Smooth muscle cell (in vitro differentiated cells): ENCODE results near the gene RPL28. TPM values are rescaled to one million over a fixed set of nuclear protein-coding genes. Genes with fewer than 3 reads are reported as not detected.

Experiments used
- DNase-seq: peaks from one replicate; lab custom pipeline; 2025; ENCODE audit not compliant: unreplicated experiment; lab: John Stamatoyannopoulos, UW
- H2AFZ ChIP-seq: fragments of 200-600 bp; sonication (generic); 2 replicates; pipeline ENCODE4 v1.6.0; 2016; ENCODE audit warnings: antibody characterized with exemption, low read depth, mild to moderate bottlenecking
- H3F3A ChIP-seq: fragments of 200-600 bp; sonication (generic); 2 replicates; pipeline ENCODE4 v1.6.0; 2017; ENCODE audit warnings: antibody characterized with exemption, low read depth
- H3K27ac ChIP-seq: fragments of 200-600 bp; sonication (generic); 2 replicates; pipeline ENCODE4 v1.5.1; 2016; ENCODE audit warnings: low read depth, mild to moderate bottlenecking
- H3K27me3 ChIP-seq: fragments of 200-600 bp; sonication (generic); 2 replicates; pipeline ENCODE4 v1.6.1; 2016; ENCODE audit warnings: low read depth, mild to moderate bottlenecking
- H3K36me3 ChIP-seq: fragments of 200-600 bp; sonication (generic); 2 replicates; pipeline ENCODE4 v1.5.1; 2016; ENCODE audit warnings: low read depth
- H3K4me1 ChIP-seq: fragments of 200-600 bp; sonication (generic); 2 replicates; pipeline ENCODE4 v1.5.1; 2016; ENCODE audit warnings: low read depth
- H3K4me2 ChIP-seq: fragments of 200-600 bp; sonication (generic); 2 replicates; pipeline ENCODE4 v1.6.0; 2016; ENCODE audit warnings: mild to moderate bottlenecking
- H3K4me3 ChIP-seq: fragments of 200-600 bp; sonication (generic); 2 replicates; pipeline ENCODE4 v1.5.1; 2016; ENCODE audit warnings: mild to moderate bottlenecking
- H3K79me2 ChIP-seq: fragments of 200-600 bp; sonication (generic); 2 replicates; pipeline ENCODE4 v1.6.0; 2016; ENCODE audit warnings: low read depth, mild to moderate bottlenecking
- H3K9ac ChIP-seq: fragments of 200-600 bp; sonication (generic); 2 replicates; pipeline ENCODE4 v1.6.0; 2016; ENCODE audit warnings: low read depth
- H3K9me3 ChIP-seq: fragments of 200-600 bp; sonication (generic); replicated peaks from 2 replicates; pipeline ENCODE4 v1.5.1; 2016; ENCODE audit warnings: low read depth
- H4K20me1 ChIP-seq: fragments of 200-600 bp; sonication (generic); 2 replicates; pipeline ENCODE4 v1.6.0; 2016; ENCODE audit warnings: low read depth
- WGBS: methylation state at CpG from one replicate; pipeline ENCODE4 v1.1.7; 2016; ENCODE audit warnings: low lambda C conversion rate; 5-methylcytosine and 5-hydroxymethylcytosine counted together
- polyA plus RNA-seq: library from polyadenylated mRNA; unstranded; fragments of >200 nt; fragmentation: Nextera tagmentation; extraction: Ambion mirVana; gene quantifications from 2 replicates; pipeline ENCODE4 v1.2.1, GENCODE V29; 2016
- total RNA-seq: library from RNA; depleted of rRNA; stranded (reverse); fragments of >200 nt; gene quantifications from 2 replicates; pipeline ENCODE4 v1.2.3, GENCODE V29; 2014
- TF ChIP-seq, protein P1 (sequence below): fragments of 200-600 bp; sonication (generic); IDR thresholded peaks from 2 replicates; pipeline ENCODE4 v1.5.1; 2017; ENCODE audit warnings: borderline replicate concordance, mild to moderate bottlenecking, antibody characterized with exemption; ENCODE audit not compliant: insufficient read depth, poor library complexity, severe bottlenecking

Gene RPL28
- total and polyA plus RNA-seq, 2 experiments from 2014 or later, result 515 to 1,108 TPM

DNA sequence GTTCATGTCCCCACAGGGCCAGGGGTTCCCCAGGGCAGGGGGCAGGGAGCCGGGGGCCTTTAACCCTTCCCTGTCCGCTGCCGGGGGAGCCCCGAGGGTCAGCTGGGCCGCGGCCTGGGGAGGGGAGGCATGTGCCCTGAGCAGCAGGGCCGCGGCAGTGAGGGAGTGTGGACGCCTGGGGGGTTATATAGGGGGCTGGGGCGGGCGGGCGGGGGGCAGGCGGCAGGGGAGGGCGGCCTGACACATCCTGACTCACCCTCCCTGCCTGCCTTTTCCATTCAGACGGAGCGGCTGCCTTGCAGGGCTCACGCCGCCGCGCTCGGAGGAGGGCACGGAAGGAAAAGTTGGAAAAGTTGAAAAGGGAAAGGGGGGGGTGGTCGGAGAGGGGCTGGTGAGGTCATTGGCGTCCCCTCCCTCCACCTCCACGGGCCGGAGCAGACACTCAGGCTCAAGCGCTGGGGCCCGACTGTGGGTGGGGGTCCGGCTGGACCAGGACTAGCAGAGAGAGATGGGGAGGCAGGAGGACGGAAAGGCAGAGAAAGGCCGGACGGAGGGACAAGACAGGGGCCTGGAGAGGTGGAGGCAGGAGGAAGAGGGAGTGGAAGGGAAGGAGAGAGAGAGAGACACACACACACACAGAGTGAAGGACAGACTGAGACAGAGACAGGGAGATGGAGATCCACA, 15.3 kb upstream of the RPL28 start, which contains the start of gene IL11:
TSS of gene IL11 (minus strand) at position 159 of the 684 bp plus-strand sequence. CDS start at position 6, 153 bp downstream.
- Histone ChIP-seq H3K27me3 (no peaks in the 10 kb centered on the region), H3K36me3 (no peaks in the 10 kb centered on the region), H4K20me1 (peaks cover 24% of the 10 kb centered on the region), H3K27ac (peak within 1 kb of the TSS; percentile 97), H3K4me2 (peak within 1 kb of the TSS; percentile 99), H2AFZ (no peak within 1 kb of the TSS), H3K79me2 (peaks cover 4% of the 10 kb centered on the region), H3K4me3 (peak within 1 kb of the TSS; percentile 88), H3K9ac (peak within 1 kb of the TSS; percentile 96), H3F3A (peaks cover 27% of the 10 kb centered on the region), H3K4me1 (peaks cover 22% of the 10 kb centered on the region), H3K9me3 (no peaks in the 10 kb centered on the region)
- TF ChIP-seq, protein P1, sequence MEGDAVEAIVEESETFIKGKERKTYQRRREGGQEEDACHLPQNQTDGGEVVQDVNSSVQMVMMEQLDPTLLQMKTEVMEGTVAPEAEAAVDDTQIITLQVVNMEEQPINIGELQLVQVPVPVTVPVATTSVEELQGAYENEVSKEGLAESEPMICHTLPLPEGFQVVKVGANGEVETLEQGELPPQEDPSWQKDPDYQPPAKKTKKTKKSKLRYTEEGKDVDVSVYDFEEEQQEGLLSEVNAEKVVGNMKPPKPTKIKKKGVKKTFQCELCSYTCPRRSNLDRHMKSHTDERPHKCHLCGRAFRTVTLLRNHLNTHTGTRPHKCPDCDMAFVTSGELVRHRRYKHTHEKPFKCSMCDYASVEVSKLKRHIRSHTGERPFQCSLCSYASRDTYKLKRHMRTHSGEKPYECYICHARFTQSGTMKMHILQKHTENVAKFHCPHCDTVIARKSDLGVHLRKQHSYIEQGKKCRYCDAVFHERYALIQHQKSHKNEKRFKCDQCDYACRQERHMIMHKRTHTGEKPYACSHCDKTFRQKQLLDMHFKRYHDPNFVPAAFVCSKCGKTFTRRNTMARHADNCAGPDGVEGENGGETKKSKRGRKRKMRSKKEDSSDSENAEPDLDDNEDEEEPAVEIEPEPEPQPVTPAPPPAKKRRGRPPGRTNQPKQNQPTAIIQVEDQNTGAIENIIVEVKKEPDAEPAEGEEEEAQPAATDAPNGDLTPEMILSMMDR, result no peak
- peak; percentile 87 for DNase-seq
- WGBS, result 2% methylated on average over 15 of the region's 32 CpGs

DNA sequence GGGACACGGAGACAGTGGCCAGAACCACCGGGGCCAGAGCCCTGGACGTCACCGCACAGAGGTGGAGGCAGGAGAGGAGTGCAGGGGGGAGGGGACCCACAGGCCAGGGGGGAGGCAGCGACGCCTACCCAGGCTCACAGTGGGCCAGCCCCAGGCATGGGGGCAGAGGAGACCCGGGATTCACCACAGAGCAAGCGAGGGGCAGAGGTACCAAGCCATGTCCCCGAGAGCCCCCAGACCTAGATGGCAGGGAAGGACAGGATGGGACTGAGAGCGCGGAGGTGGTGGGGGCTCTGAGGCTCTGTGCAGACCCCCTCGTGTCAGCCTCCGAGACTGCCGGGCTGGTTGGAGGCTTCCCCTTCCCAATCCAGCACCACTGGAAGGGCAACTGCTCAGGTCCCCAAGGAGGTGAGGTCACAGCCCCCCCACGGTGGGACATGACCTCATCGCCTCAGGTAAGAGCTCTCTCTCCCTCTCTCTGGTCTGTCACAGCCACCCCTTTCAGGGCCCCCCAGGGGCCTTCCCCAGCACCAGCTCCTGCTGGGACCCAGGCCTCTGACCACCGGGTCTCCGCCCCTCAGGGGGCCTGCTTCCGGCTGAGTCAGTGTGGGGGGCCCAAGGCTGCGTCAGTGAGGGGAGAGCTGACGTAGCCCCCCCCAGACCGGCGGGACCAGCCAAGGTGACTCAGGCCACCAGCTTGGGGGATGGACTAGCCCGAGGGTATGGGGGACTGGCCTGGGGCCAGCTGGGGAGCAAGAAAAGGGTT, 13.2 kb upstream of the RPL28 start:
- peak; percentile 62 for DNase-seq
- peaks cover 17% of the 10 kb centered on the region for H3F3A ChIP-seq
- 38% methylated on average over 23 of the region's 24 CpGs for WGBS
- H3K79me2 ChIP-seq, result peaks cover 4% of the 10 kb centered on the region
- peak overlapping the region; percentile 97 for H3K27ac ChIP-seq
- no peaks in the 10 kb centered on the region for H3K9me3 ChIP-seq
- H4K20me1 ChIP-seq, result peaks cover 10% of the 10 kb centered on the region
- no peak overlapping the region for H2AFZ ChIP-seq
- H3K4me3 ChIP-seq, result no peak overlapping the region
- TF ChIP-seq, protein P1, result no peak
- H3K27me3 ChIP-seq, result no peaks in the 10 kb centered on the region
- peak overlapping the region; percentile 83 for H3K9ac ChIP-seq
- H3K4me2 ChIP-seq, result peak overlapping the region; percentile 76
- H3K4me1 ChIP-seq, result peaks cover 36% of the 10 kb centered on the region
- no peaks in the 10 kb centered on the region for H3K36me3 ChIP-seq

DNA sequence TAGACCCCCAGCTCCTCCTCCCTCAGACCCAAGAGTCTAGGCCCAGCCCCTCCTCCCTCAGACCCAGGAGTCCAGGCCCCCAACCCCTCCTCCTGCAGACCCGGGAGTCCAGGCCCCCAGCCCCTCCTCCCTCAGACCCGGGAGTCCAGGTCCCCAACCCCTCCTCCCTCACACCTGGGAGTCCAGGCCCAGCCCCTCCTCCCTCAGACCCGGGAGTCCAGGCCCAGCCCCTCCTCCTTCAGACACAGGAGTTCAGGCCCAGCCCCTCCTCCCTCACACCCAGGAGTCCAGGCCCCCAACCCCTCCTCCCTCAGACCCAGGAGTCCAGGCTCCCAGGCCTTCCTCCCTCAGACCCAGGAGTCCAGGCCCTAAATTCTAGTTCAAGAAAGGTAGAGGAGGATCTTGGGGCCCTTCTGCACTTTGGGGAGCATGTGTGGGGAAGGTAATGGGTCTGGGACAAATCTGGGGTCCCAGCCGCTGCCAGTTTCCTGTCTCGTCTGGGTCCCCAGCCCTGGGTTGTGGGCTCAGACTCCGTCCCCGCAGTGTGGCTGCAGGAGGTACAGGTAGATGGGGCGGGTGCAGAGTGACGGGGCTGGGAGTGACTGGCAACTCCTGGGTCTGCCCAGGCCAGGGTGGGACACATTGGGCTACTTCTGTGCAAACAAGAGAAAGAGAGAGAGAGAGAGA, 12.3 kb upstream of the RPL28 start:
- no peaks in the 10 kb centered on the region for H3K36me3 ChIP-seq
- H3F3A ChIP-seq, result peaks cover 14% of the 10 kb centered on the region
- no peak for DNase-seq
- H3K9me3 ChIP-seq, result no peaks in the 10 kb centered on the region
- no peaks in the 10 kb centered on the region for H3K27me3 ChIP-seq
- peaks cover 42% of the 10 kb centered on the region for H3K4me1 ChIP-seq
- H3K27ac ChIP-seq, result peak overlapping the region; percentile 97
- peak overlapping the region; percentile 83 for H3K9ac ChIP-seq
- no peak overlapping the region for H2AFZ ChIP-seq
- no peak overlapping the region for H3K4me3 ChIP-seq
- TF ChIP-seq, protein P1, result no peak
- peak overlapping the region; percentile 76 for H3K4me2 ChIP-seq
- 52% methylated on average over 7 of the region's 9 CpGs for WGBS
- H3K79me2 ChIP-seq, result peaks cover 4% of the 10 kb centered on the region
- peaks cover 6% of the 10 kb centered on the region for H4K20me1 ChIP-seq
